A549 (cell line): ENCODE data around the gene CASK. TPM values are rescaled to one million over a fixed set of nuclear protein-coding genes. Genes with fewer than 3 reads are reported as not detected.

Experiments
- ATAC-seq, 2 experiments: fragments of 200-7000 bp in 1 of 2; fragments of >200 bp in 1 of 2; cut with Nextera tagmentation in 1 of 2; cut with Tn5 transposase in 1 of 2; 3 replicates each; pipeline versions ENCODE4 v1.8.0 to v1.9.1; 2018 to 2020; ENCODE audit warnings: mild to moderate bottlenecking in 1 of 2, moderate library complexity in 1 of 2
- CTCF ChIA-PET: fragments of 300-600 bp; sonication (Branson Sonifier 250); formaldehyde crosslinking; extraction: SDS; loops from one replicate; lab custom pipeline; 2021; ENCODE audit warnings: antibody characterized with exemption, inconsistent platforms; lab: Yijun Ruan, JAX
- POLR2A ChIA-PET: fragments of 350-600 bp; formaldehyde crosslinking; extraction: SDS; loops from one replicate; lab custom pipeline; 2021; ENCODE audit warnings: antibody characterized with exemption, inconsistent platforms; lab: Yijun Ruan, JAX
- DNase-seq, 2 experiments: peaks; one replicate each; pipeline versions ENCODE4 v3.0.0 to v3.0.0-alpha.2; 2011 to 2016; ENCODE audit warnings: low read depth in 1 of 2, low spot score in 1 of 2
- FAIRE-seq: peaks from 2 replicates; lab custom pipeline; 2011; peaks lifted over from hg19 to GRCh38; lab: Jason Lieb, UNC
- H3K27ac ChIP-seq, 2 experiments: fragments of >200 bp; sonication (Bioruptor Twin); formaldehyde crosslinking; 3 replicates each; pipeline ENCODE4 v1.5.1; 2016 to 2017
- H3K4me1 ChIP-seq: fragments of >200 bp; sonication (Bioruptor Twin); formaldehyde crosslinking; 3 replicates; pipeline ENCODE4 v1.6.1; 2016
- H3K4me2 ChIP-seq: fragments of >200 bp; sonication (Bioruptor Twin); formaldehyde crosslinking; 3 replicates; pipeline ENCODE4 v1.6.1; 2016
- H3K4me3 ChIP-seq: fragments of >200 bp; sonication (Bioruptor Twin); formaldehyde crosslinking; 3 replicates; pipeline ENCODE4 v1.5.1; 2016
- H3K9me3 ChIP-seq: fragments of >200 bp; sonication (Bioruptor Twin); formaldehyde crosslinking; 3 replicates; pipeline ENCODE4 v1.6.1; 2016
- ATOH8 ChIP-seq: fragments of 250-450 bp; sonication (Bioruptor Pico); IDR thresholded peaks from 2 replicates; pipeline ENCODE4 v1.5.0; 2020; ENCODE audit warnings: low read depth, mild to moderate bottlenecking, moderate library complexity
- BCL3 ChIP-seq: fragments of >200 bp; sonication (Bioruptor Twin); formaldehyde crosslinking; IDR thresholded peaks from 3 replicates; pipeline ENCODE4 v1.6.1; 2016
- CBX8 ChIP-seq: fragments of 200-600 bp; sonication (generic); IDR thresholded peaks from 2 replicates; pipeline ENCODE4 v1.6.1; 2016
- CHD2 ChIP-seq: fragments of 150-350 bp; IDR thresholded peaks from 2 replicates; pipeline ENCODE4 v1.6.1; 2014; ENCODE audit warnings: low read length; ENCODE audit not compliant: partially characterized antibody
- ELK1 ChIP-seq: fragments of 150-350 bp; IDR thresholded peaks from 2 replicates; pipeline ENCODE4 v1.6.1; 2014; ENCODE audit warnings: low read depth, mild to moderate bottlenecking, low read length
- EP300 ChIP-seq, 2 experiments: fragments of >200 bp; sonication (Bioruptor Twin); formaldehyde crosslinking; IDR thresholded peaks; 2 replicates in 1 of 2; 3 replicates in 1 of 2; pipeline ENCODE4 v1.6.1; 2016 to 2017
- ESRRA ChIP-seq: fragments of 150-350 bp; IDR thresholded peaks from 2 replicates; pipeline ENCODE4 v1.6.1; 2014; ENCODE audit warnings: mild to moderate bottlenecking, low read length, borderline replicate concordance
- FOXS1 ChIP-seq: fragments of 250-450 bp; sonication (Bioruptor Pico); IDR thresholded peaks from 2 replicates; pipeline ENCODE4 v1.5.0; 2020; ENCODE audit warnings: mild to moderate bottlenecking, moderate library complexity
- HEYL ChIP-seq: fragments of 250-450 bp; sonication (Bioruptor Pico); IDR thresholded peaks from 2 replicates; pipeline ENCODE4 v1.8.0; 2021; ENCODE audit warnings: mild to moderate bottlenecking, moderate library complexity
- HOXB5 ChIP-seq: fragments of 250-450 bp; sonication (Bioruptor Pico); IDR thresholded peaks from 2 replicates; pipeline ENCODE4 v1.5.0; 2020; ENCODE audit warnings: mild to moderate bottlenecking, moderate library complexity
- JUN ChIP-seq, 2 experiments: fragments of >200 bp; sonication (Bioruptor Twin); formaldehyde crosslinking; IDR thresholded peaks; 2 replicates in 1 of 2; 3 replicates in 1 of 2; pipeline ENCODE4 v1.6.1; 2016 to 2017
- JUNB ChIP-seq: fragments of >200 bp; sonication (Bioruptor Twin); formaldehyde crosslinking; IDR thresholded peaks from 2 replicates; pipeline ENCODE4 v1.6.1; 2016
- KDM1A ChIP-seq: fragments of 200-600 bp; sonication (generic); IDR thresholded peaks from 2 replicates; pipeline ENCODE4 v1.6.1; 2016; ENCODE audit warnings: low read depth, mild to moderate bottlenecking
- MYC ChIP-seq: IDR thresholded peaks from 2 replicates; pipeline ENCODE4 v1.6.1; 2012; ENCODE audit warnings: mild to moderate bottlenecking, inconsistent platforms, low read length, improper control_type of control experiment, borderline replicate concordance
- NPAS2 ChIP-seq: fragments of 250-450 bp; sonication (Bioruptor Pico); IDR thresholded peaks from 2 replicates; pipeline ENCODE4 v1.8.0; 2022; ENCODE audit warnings: mild to moderate bottlenecking, moderate library complexity, borderline replicate concordance
- POLR2A ChIP-seq: IDR thresholded peaks from 2 replicates; pipeline ENCODE4 v1.6.1; 2012; ENCODE audit warnings: mild to moderate bottlenecking, low read length
- SMC3 ChIP-seq: fragments of >200 bp; sonication (Bioruptor Twin); formaldehyde crosslinking; IDR thresholded peaks from 3 replicates; pipeline ENCODE4 v1.6.1; 2018; ENCODE audit warnings: inconsistent platforms
- TFCP2L1 ChIP-seq: fragments of 250-450 bp; sonication (Bioruptor Pico); IDR thresholded peaks from 2 replicates; pipeline ENCODE4 v1.5.0; 2021; ENCODE audit warnings: mild to moderate bottlenecking
- USF2 ChIP-seq: fragments of 450-650 bp; IDR thresholded peaks from 2 replicates; pipeline ENCODE4 v1.6.1; 2014; ENCODE audit warnings: antibody characterized with exemption
- WGBS: methylation state at CpG from one replicate; pipeline ENCODE4 v1.1.6; 2017; ENCODE audit errors: missing lambda C conversion rate; 5-methylcytosine and 5-hydroxymethylcytosine counted together
- polyA plus RNA-seq, 4 experiments: library from polyadenylated mRNA; depleted of rRNA in 3 of 4; stranded (reverse); fragments of >200 nt; fragmentation: RNase III in 1 of 4; extraction: RNeasy Plus Mini Kit Qiagen cat#74134 plus additional on column Dnase treatment in 1 of 4; gene quantifications; 2 replicates in 3 of 4; 3 replicates in 1 of 4; pipeline ENCODE4 v1.2.3, GENCODE V29; 2011 to 2017

CASK gene
- polyA plus RNA-seq, 2 of the 4 experiments (the other 2 are of a cell fraction) = 23.3 to 57.6 TPM

- ChIA-PET POLR2A (no interaction called here), CTCF (interaction anchor here (0.6 kb wide), 1 partner anchor 35 kb away, joined by 3 read pairs; no protein-coding TSS in a partner anchor)
- no peaks in the 10 kb centered on the region for H3K4me1 ChIP-seq
- TF ChIP-seq JUN (IDR thresholded peaks at IDR 0.05) (no peak), ELK1 (no peak), MYC (no peak), BCL3 (no peak), CHD2 (no peak), FOXS1 (CRISPR knock-in tag) (no peak), EP300 (IDR thresholded peaks at IDR 0.05) (no peak), USF2 (no peak), TFCP2L1 (no peak), KDM1A (no peak), HOXB5 (CRISPR knock-in tag) (no peak), SMC3 (no peak)
- FAIRE-seq = no peak
- H3K4me3 ChIP-seq = no peak overlapping the region
- H3K27ac ChIP-seq = no peak overlapping the region
- H3K9me3 ChIP-seq = no peaks in the 10 kb centered on the region
- no peak overlapping the region for H3K4me2 ChIP-seq
- 89% methylated on average over 6 of the region's 6 CpGs for WGBS
- ATAC-seq = no peak
- no peak for DNase-seq
These were observed 342.8 kb downstream of the CASK start for GRCh38 chrX:41580423-41581064.

DNA sequence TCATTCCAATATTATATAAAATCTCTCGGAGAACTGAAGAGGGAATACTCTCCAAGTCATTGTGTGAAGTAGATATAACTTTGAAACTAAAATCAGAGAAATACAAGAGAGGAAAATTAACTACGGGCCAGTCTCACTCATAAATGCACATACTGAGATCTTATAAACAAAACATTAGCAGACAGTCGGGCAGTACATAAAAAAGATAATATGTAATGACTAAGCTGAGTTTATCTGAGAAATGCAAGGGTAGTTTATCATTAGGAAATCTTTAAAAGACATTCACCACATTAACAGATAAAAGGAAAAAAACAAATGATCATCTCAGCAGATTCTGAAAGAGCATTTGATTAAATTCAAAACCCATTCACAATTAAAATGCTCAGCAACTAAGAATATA, 359.5 kb downstream of the CASK start:
- no peaks in the 10 kb centered on the region for H3K9me3 ChIP-seq
- ATAC-seq = no peak
- no peak overlapping the region for H3K4me2 ChIP-seq
- no peak overlapping the region for H3K27ac ChIP-seq
- H3K4me3 ChIP-seq = no peak overlapping the region
- ChIA-PET CTCF (no interaction called here), POLR2A (no interaction called here)
- no peak for FAIRE-seq
- peaks cover 24% of the 10 kb centered on the region for H3K4me1 ChIP-seq
- TF ChIP-seq NPAS2 (CRISPR knock-in tag) = no peak
- TF ChIP-seq POLR2A = no peak
- no peak for TF ChIP-seq HEYL (CRISPR knock-in tag)
- no peak for TF ChIP-seq JUNB
- no peak for TF ChIP-seq TFCP2L1
- no peak for TF ChIP-seq ATOH8
- TF ChIP-seq ESRRA = no peak
- no peak for TF ChIP-seq CBX8
- TF ChIP-seq ELK1 = no peak
- DNase-seq = no peak
- 54% methylated on average over 3 of the region's 3 CpGs for WGBS
